Pancreas (tissue), 10 donors: ENCODE results near the gene ADAMTS2. TPM values are rescaled to one million over a fixed set of nuclear protein-coding genes. Genes with fewer than 3 reads are reported as not detected.

Experiments
- ATAC-seq, 4 donors: fragments of 200-7000 bp; cut with Tn5 transposase; one replicate each; pipeline versions ENCODE4 v1.8.0 to v1.9.1; 2020; ENCODE audit warnings: mild to moderate bottlenecking in 4 of 4, moderate library complexity in 4 of 4
- DNase-seq, 6 donors: peaks; one replicate each; pipeline ENCODE4 v3.0.0-alpha.2; 2020
- FAIRE-seq: peaks from 2 replicates; lab custom pipeline; 2012; peaks lifted over from hg19 to GRCh38; lab: Jason Lieb, UNC
- H3K27ac ChIP-seq, 4 donors: fragments of 200-600 bp; sonication (generic); 1 replicate in 3 of 4; 2 replicates in 1 of 4; pipeline versions ENCODE4 v1.5.0 to v1.8.0; 2020
- H3K27me3 ChIP-seq, 4 donors: fragments of 200-600 bp; one replicate each; pipeline ENCODE4 v1.8.0; 2021
- H3K36me3 ChIP-seq, 3 donors: fragments of 200-600 bp; sonication (generic) in 1 of 3; one replicate each; pipeline versions ENCODE4 v1.5.0 to v1.8.0; 2020 to 2021
- H3K4me1 ChIP-seq, 3 donors: fragments of 200-600 bp; one replicate each; pipeline ENCODE4 v1.8.0; 2021
- H3K4me3 ChIP-seq, 4 donors: fragments of 200-600 bp; sonication (generic) in 2 of 4; one replicate each; pipeline versions ENCODE4 v1.5.0 to v1.8.0; 2020 to 2021
- H3K9me3 ChIP-seq, 4 donors: fragments of 200-600 bp; one replicate each; pipeline ENCODE4 v1.8.0; 2021
- CTCF ChIP-seq, 4 donors: fragments of 200-600 bp; sonication (generic) in 3 of 4; IDR thresholded peaks; one replicate each; pipeline versions ENCODE4 v1.5.0 to v1.8.0; 2021; ENCODE audit warnings: antibody characterized with exemption in 4 of 4
- WGBS, 2 donors: extraction: QIAGEN DNeasy Blood & Tissue Kit; methylation state at CpG; one replicate each; pipeline ENCODE4 v1.1.7; 2013; 5-methylcytosine and 5-hydroxymethylcytosine counted together
- intact Hi-C, 3 donors: fragments of 100-400 bp; cut with DNase I; formaldehyde crosslinking; loops; one replicate each; pipeline versions ENCODE4 v1.11.1 to v1.14.2; 2022
- polyA plus RNA-seq, 2 donors: library from polyadenylated mRNA; stranded (reverse); fragments of 200-250 nt; gene quantifications; one replicate each; pipeline ENCODE4 v1.2.3, GENCODE V29; 2013
- total RNA-seq, 6 donors: library from RNA; stranded (reverse); fragmentation: NEBNext Ultra II Directional in 4 of 6; extraction: Animal tissue kit (Norgen Biotek cat#: 25700) in 4 of 6; gene quantifications; one replicate each; pipeline versions ENCODE4 v1.2.1 to v1.2.4, GENCODE V29; 2021 to 2023
- donor health status: healthy with polysubstance abuse.
- donor health status: DM: no; HTN: no; CAD: no; lungs with moderate emphysema.
- donor health status: DM: no; HTN: no; CAD: no.
- donor health status: control.
- donor health status: control.
- donor health status: Bipolar disorder and iron deficiency.
- donor health status: DM: yes; HTN: yes; CAD: no.
- donor health status: DM: no; HTN: no; CAD: no.
- donor health status: DM: no; HTN: no; CAD: no.
- donor health status: DM: yes; HTN: yes; CAD: no.

The ADAMTS2 gene
- total and polyA plus RNA-seq, 8 donors = 1.3 to 18.5 (median 5.8) TPM

- WGBS, 2 donors = 75 to 80% methylated on average over 10 of the region's 10 CpGs
- no peaks in the 10 kb centered on the region for H3K9me3 ChIP-seq
- intact Hi-C loops = no loop called here
- FAIRE-seq = no peak
- DNase-seq = no peak
- peaks cover 0 to 24% (median 0%) of the 10 kb centered on the region in 4 donors for H3K27me3 ChIP-seq
- no peak overlapping the region for H3K4me3 ChIP-seq
- no peak for TF ChIP-seq CTCF (IDR thresholded peaks at IDR 0.05)
- no peaks in the 10 kb centered on the region for H3K36me3 ChIP-seq
- ATAC-seq = no peak
- no peak overlapping the region for H3K27ac ChIP-seq
- H3K4me1 ChIP-seq = peaks cover 0 to 8% (median 5%) of the 10 kb centered on the region in 3 donors
These were observed 5.3 kb downstream of the ADAMTS2 start for GRCh38 chr5:179339996-179340395.

GRCh38 chr5:179339081-179339480 is 6.2 kb downstream of the ADAMTS2 start:
- Histone ChIP-seq H3K27me3 (peaks cover 0 to 17% (median 0%) of the 10 kb centered on the region in 4 donors), H3K4me1 (peaks cover 0 to under 1% (median 0%) of the 10 kb centered on the region in 3 donors), H3K9me3 (no peaks in the 10 kb centered on the region), H3K4me3 (no peak overlapping the region), H3K27ac (no peak overlapping the region), H3K36me3 (no peaks in the 10 kb centered on the region)
- TF ChIP-seq CTCF (IDR thresholded peaks at IDR 0.05) = no peak
- WGBS, 2 donors = 63 to 69% methylated on average over 5 of the region's 5 CpGs
- DNase-seq = no peak
- intact Hi-C loops = no loop called here
- FAIRE-seq = no peak
- no peak for ATAC-seq

- H3K4me1 ChIP-seq = no peaks in the 10 kb centered on the region
- no peak overlapping the region for H3K4me3 ChIP-seq
- intact Hi-C loops = no loop called here
- H3K27ac ChIP-seq = no peak overlapping the region
- H3K36me3 ChIP-seq = no peaks in the 10 kb centered on the region
- no peaks in the 10 kb centered on the region for H3K9me3 ChIP-seq
- DNase-seq (no peak), ATAC-seq (peak in 2 of 4 donors; percentile 17 to 30), FAIRE-seq (no peak)
- TF ChIP-seq CTCF (IDR thresholded peaks at IDR 0.05) = no peak
- H3K27me3 ChIP-seq = peaks cover 0 to 11% (median 0%) of the 10 kb centered on the region in 4 donors
- WGBS, 2 donors = 57 to 63% methylated on average over 23 of the region's 23 CpGs
These were observed 7.2 kb downstream of the ADAMTS2 start for GRCh38 chr5:179337796-179338676.

GRCh38 chr5:179336871-179337795 is 8.1 kb downstream of the ADAMTS2 start:
- peaks cover 0 to 3% (median 0%) of the 10 kb centered on the region in 4 donors for H3K27me3 ChIP-seq
- no peak for TF ChIP-seq CTCF (IDR thresholded peaks at IDR 0.05)
- H3K27ac ChIP-seq = no peak overlapping the region
- H3K4me3 ChIP-seq = no peak overlapping the region
- intact Hi-C loops = no loop called here
- no peaks in the 10 kb centered on the region for H3K36me3 ChIP-seq
- no peaks in the 10 kb centered on the region for H3K4me1 ChIP-seq
- ATAC-seq = no peak
- DNase-seq = no peak
- no peaks in the 10 kb centered on the region for H3K9me3 ChIP-seq
- 69 to 80% methylated on average over 25 of the region's 25 CpGs for WGBS, 2 donors
- no peak for FAIRE-seq
